Smooth muscle cell (in vitro differentiated cells): ENCODE measurements around the gene PRKAR2A. TPM values are rescaled to one million over a fixed set of nuclear protein-coding genes. Genes with fewer than 3 reads are reported as not detected.
"Not testable (repeated sequence)": the region's sequence is repeated elsewhere in the genome, so short reads cannot be mapped to it uniquely, and the experiment has no call there.

Source experiments
- DNase-seq: peaks from one replicate; lab custom pipeline; 2025; ENCODE audit not compliant: unreplicated experiment; lab: John Stamatoyannopoulos, UW
- H2AFZ ChIP-seq: fragments of 200-600 bp; sonication (generic); 2 replicates; pipeline ENCODE4 v1.6.0; 2016; ENCODE audit warnings: antibody characterized with exemption, low read depth, mild to moderate bottlenecking
- H3F3A ChIP-seq: fragments of 200-600 bp; sonication (generic); 2 replicates; pipeline ENCODE4 v1.6.0; 2017; ENCODE audit warnings: antibody characterized with exemption, low read depth
- H3K27ac ChIP-seq: fragments of 200-600 bp; sonication (generic); 2 replicates; pipeline ENCODE4 v1.5.1; 2016; ENCODE audit warnings: low read depth, mild to moderate bottlenecking
- H3K27me3 ChIP-seq: fragments of 200-600 bp; sonication (generic); 2 replicates; pipeline ENCODE4 v1.6.1; 2016; ENCODE audit warnings: low read depth, mild to moderate bottlenecking
- H3K36me3 ChIP-seq: fragments of 200-600 bp; sonication (generic); 2 replicates; pipeline ENCODE4 v1.5.1; 2016; ENCODE audit warnings: low read depth
- H3K4me1 ChIP-seq: fragments of 200-600 bp; sonication (generic); 2 replicates; pipeline ENCODE4 v1.5.1; 2016; ENCODE audit warnings: low read depth
- H3K4me2 ChIP-seq: fragments of 200-600 bp; sonication (generic); 2 replicates; pipeline ENCODE4 v1.6.0; 2016; ENCODE audit warnings: mild to moderate bottlenecking
- H3K4me3 ChIP-seq: fragments of 200-600 bp; sonication (generic); 2 replicates; pipeline ENCODE4 v1.5.1; 2016; ENCODE audit warnings: mild to moderate bottlenecking
- H3K79me2 ChIP-seq: fragments of 200-600 bp; sonication (generic); 2 replicates; pipeline ENCODE4 v1.6.0; 2016; ENCODE audit warnings: low read depth, mild to moderate bottlenecking
- H3K9ac ChIP-seq: fragments of 200-600 bp; sonication (generic); 2 replicates; pipeline ENCODE4 v1.6.0; 2016; ENCODE audit warnings: low read depth
- H3K9me3 ChIP-seq: fragments of 200-600 bp; sonication (generic); replicated peaks from 2 replicates; pipeline ENCODE4 v1.5.1; 2016; ENCODE audit warnings: low read depth
- H4K20me1 ChIP-seq: fragments of 200-600 bp; sonication (generic); 2 replicates; pipeline ENCODE4 v1.6.0; 2016; ENCODE audit warnings: low read depth
- CTCF ChIP-seq: fragments of 200-600 bp; sonication (generic); IDR thresholded peaks from 2 replicates; pipeline ENCODE4 v1.5.1; 2017; ENCODE audit warnings: borderline replicate concordance, mild to moderate bottlenecking, antibody characterized with exemption; ENCODE audit not compliant: insufficient read depth, poor library complexity, severe bottlenecking
- WGBS: methylation state at CpG from one replicate; pipeline ENCODE4 v1.1.7; 2016; ENCODE audit warnings: low lambda C conversion rate; 5-methylcytosine and 5-hydroxymethylcytosine counted together
- polyA plus RNA-seq: library from polyadenylated mRNA; unstranded; fragments of >200 nt; fragmentation: Nextera tagmentation; extraction: Ambion mirVana; gene quantifications from 2 replicates; pipeline ENCODE4 v1.2.1, GENCODE V29; 2016
- total RNA-seq: library from RNA; depleted of rRNA; stranded (reverse); fragments of >200 nt; gene quantifications from 2 replicates; pipeline ENCODE4 v1.2.3, GENCODE V29; 2014

PRKAR2A gene
- total and polyA plus RNA-seq, 2 experiments from 2014 or later: 13.5 to 36.7 TPM

GRCh38 chr3:48795997-48796732 is 51.5 kb downstream of the PRKAR2A start:
- no peaks in the 10 kb centered on the region for H3F3A ChIP-seq
- H3K9ac ChIP-seq: no peak overlapping the region
- H3K4me3 ChIP-seq: no peak overlapping the region
- H3K27ac ChIP-seq: no peak overlapping the region
- DNase-seq: no peak
- H2AFZ ChIP-seq: no peak overlapping the region
- 88% methylated on average over 7 of the region's 7 CpGs for WGBS
- H3K9me3 ChIP-seq: no peaks in the 10 kb centered on the region
- H3K79me2 ChIP-seq: no peaks in the 10 kb centered on the region
- no peaks in the 10 kb centered on the region for H3K27me3 ChIP-seq
- no peaks in the 10 kb centered on the region for H4K20me1 ChIP-seq
- no peaks in the 10 kb centered on the region for H3K36me3 ChIP-seq
- no peak overlapping the region for H3K4me2 ChIP-seq
- H3K4me1 ChIP-seq: no peaks in the 10 kb centered on the region
- TF ChIP-seq CTCF: no peak

GRCh38 chr3:48793484-48793883 is 54.2 kb downstream of the PRKAR2A start:
- not testable (repeated sequence) for H3F3A ChIP-seq, H3K27ac ChIP-seq, H3K4me3 ChIP-seq, H3K9me3 ChIP-seq, H3K4me2 ChIP-seq, H3K9ac ChIP-seq, DNase-seq, H3K36me3 ChIP-seq, H3K27me3 ChIP-seq, H4K20me1 ChIP-seq, H2AFZ ChIP-seq, H3K79me2 ChIP-seq, H3K4me1 ChIP-seq
- WGBS: 100% methylated on average over 2 of the region's 2 CpGs

DNA sequence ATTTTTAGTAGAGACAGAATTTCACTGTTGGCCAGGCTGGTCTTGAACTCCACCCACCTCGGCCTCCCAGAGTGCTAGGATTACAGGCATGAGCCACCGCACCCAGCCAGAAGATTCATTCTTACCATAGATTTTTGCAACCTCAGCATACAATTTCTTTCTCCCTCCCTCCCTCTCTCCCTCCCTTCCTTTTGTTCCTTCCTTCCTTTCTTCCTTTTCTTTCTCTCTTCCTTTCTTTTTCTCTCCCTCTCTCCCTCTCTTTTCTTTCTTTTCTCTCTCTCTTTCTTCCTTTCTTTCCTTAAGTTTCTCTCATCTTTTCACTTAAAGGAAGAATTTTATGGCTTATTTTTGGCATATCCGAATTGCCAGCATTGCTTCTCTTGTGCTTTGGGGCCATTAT is 58.0 kb downstream of the PRKAR2A start:
- DNase-seq: no peak
- H3K27me3 ChIP-seq: no peaks in the 10 kb centered on the region
- no peak overlapping the region for H3K27ac ChIP-seq

DNA sequence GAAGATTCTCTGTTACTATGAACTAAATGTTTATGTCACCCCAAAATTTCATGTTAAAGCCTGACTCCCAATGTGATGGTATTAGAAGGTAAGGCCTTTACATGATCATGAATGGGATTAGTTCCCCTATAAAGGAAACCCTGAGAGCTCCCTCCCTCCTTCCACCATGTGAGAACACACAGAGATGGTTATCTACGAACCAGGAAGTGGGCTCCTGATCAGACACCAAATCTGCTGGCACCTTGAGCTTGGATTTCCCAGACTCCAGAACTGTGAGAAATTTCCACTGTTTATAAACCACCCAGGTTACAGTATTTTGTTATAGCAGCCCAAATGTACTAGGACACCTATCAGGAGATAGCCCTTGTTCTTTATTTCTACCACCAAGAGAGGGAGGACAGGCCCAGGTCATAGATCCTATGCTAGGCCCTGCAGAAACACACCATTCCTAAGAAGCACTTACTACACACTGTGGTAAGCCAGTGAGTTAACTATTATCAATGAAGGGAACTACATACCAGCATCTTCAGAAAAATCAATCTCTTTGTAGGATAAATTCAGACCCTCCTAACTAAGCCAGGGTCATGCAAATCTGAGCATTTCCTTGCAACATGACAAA is 59.0 kb downstream of the PRKAR2A start:
- no peaks in the 10 kb centered on the region for H3K79me2 ChIP-seq
- no peak overlapping the region for H3K4me2 ChIP-seq
- no peak for TF ChIP-seq CTCF
- no peak overlapping the region for H3K27ac ChIP-seq
- no peak overlapping the region for H3K4me3 ChIP-seq
- no peak overlapping the region for H2AFZ ChIP-seq
- DNase-seq: no peak
- H4K20me1 ChIP-seq: no peaks in the 10 kb centered on the region
- no peaks in the 10 kb centered on the region for H3K4me1 ChIP-seq
- peaks cover 4% of the 10 kb centered on the region for H3F3A ChIP-seq
- 88% methylated on average over 1 of the region's 1 CpG for WGBS
- H3K9me3 ChIP-seq: no peaks in the 10 kb centered on the region
- no peak overlapping the region for H3K9ac ChIP-seq
- no peaks in the 10 kb centered on the region for H3K27me3 ChIP-seq
- peaks cover 5% of the 10 kb centered on the region for H3K36me3 ChIP-seq

More for the DNA sequence above, 58.0 kb downstream of the PRKAR2A start:
- no peak overlapping the region for H2AFZ ChIP-seq
- H3K4me3 ChIP-seq: no peak overlapping the region
- peaks cover 4% of the 10 kb centered on the region for H3F3A ChIP-seq
- H3K9me3 ChIP-seq: no peaks in the 10 kb centered on the region
- TF ChIP-seq CTCF: no peak
- no peak overlapping the region for H3K4me2 ChIP-seq
- peaks cover 5% of the 10 kb centered on the region for H3K36me3 ChIP-seq
- no peaks in the 10 kb centered on the region for H4K20me1 ChIP-seq
- no peak overlapping the region for H3K9ac ChIP-seq
- H3K79me2 ChIP-seq: no peaks in the 10 kb centered on the region
- WGBS: 99% methylated on average over 3 of the region's 3 CpGs
- no peaks in the 10 kb centered on the region for H3K4me1 ChIP-seq
